Natural killer cell (primary cell): ENCODE results near the gene SLC4A1AP. TPM values are rescaled to one million over a fixed set of nuclear protein-coding genes. Genes with fewer than 3 reads are reported as not detected.
A peak's percentile ranks its signal among the peaks of the same experiment; 100 is the strongest.

Experiments
- ATAC-seq, 3 donors: fragments of 150-1000 bp in 2 of 3; fragments of 200-7000 bp in 1 of 3; cut with Tn5 transposase; 1 replicate in 1 of 3; 2 replicates in 2 of 3; pipeline ENCODE4 v1.10.0; 2021; ENCODE audit warnings: mild to moderate bottlenecking in 2 of 3, moderate library complexity in 2 of 3
- DNase-seq, 2 donors: peaks; one replicate each; pipeline versions ENCODE4 v3.0.0 to v3.0.0-alpha.2; 2013 to 2021; ENCODE audit warnings: mixed read lengths in 1 of 2
- H3K27ac ChIP-seq: one replicate; pipeline ENCODE4 v1.5.1; 2013; ENCODE audit warnings: mild to moderate bottlenecking, low read length
- H3K27me3 ChIP-seq: one replicate; pipeline ENCODE4 v1.6.1; 2013; ENCODE audit warnings: low read length; ENCODE audit not compliant: control insufficient read depth, insufficient read depth
- H3K36me3 ChIP-seq: one replicate; pipeline ENCODE4 v1.6.1; 2013; ENCODE audit warnings: low read length; ENCODE audit not compliant: control insufficient read depth, insufficient read depth
- H3K4me1 ChIP-seq: one replicate; pipeline ENCODE4 v1.6.1; 2013; ENCODE audit warnings: low read length; ENCODE audit not compliant: control insufficient read depth, insufficient read depth
- H3K4me3 ChIP-seq: one replicate; pipeline ENCODE4 v1.5.1; 2013; ENCODE audit warnings: low read length
- H3K9me3 ChIP-seq: one replicate; pipeline ENCODE4 v1.6.1; 2013; ENCODE audit warnings: low read length; ENCODE audit not compliant: control insufficient read depth, insufficient read depth
- H3K27ac Mint-ChIP-seq, 2 donors: one replicate each; pipeline ENCODE4 v1.8.0; 2022; ENCODE audit warnings: mild to moderate bottlenecking in 2 of 2, mixed read lengths in 2 of 2, moderate library complexity in 1 of 2
- H3K27me3 Mint-ChIP-seq, 2 donors: one replicate each; pipeline ENCODE4 v1.8.0; 2022; ENCODE audit warnings: low read depth in 2 of 2, mixed read lengths in 2 of 2
- H3K36me3 Mint-ChIP-seq: one replicate; pipeline ENCODE4 v1.8.0; 2022; ENCODE audit warnings: mixed read lengths
- H3K4me1 Mint-ChIP-seq, 2 donors: one replicate each; pipeline ENCODE4 v1.8.0; 2022; ENCODE audit warnings: mixed read lengths in 2 of 2
- H3K4me3 Mint-ChIP-seq: one replicate; pipeline ENCODE4 v1.8.0; 2022; ENCODE audit warnings: mild to moderate bottlenecking, moderate library complexity, mixed read lengths
- H3K9me3 Mint-ChIP-seq, 2 donors: one replicate each; pipeline ENCODE4 v1.8.0; 2022; ENCODE audit warnings: mixed read lengths in 2 of 2
- CTCF ChIP-seq: fragments of 200-600 bp; IDR thresholded peaks from one replicate; pipeline ENCODE4 v1.8.0; 2022; ENCODE audit warnings: antibody characterized with exemption
- WGBS: methylation state at CpG from one replicate; pipeline ENCODE4 v1.1.7; 2013; ENCODE audit warnings: missing lambda C conversion rate; ENCODE audit not compliant: insufficient coverage; 5-methylcytosine and 5-hydroxymethylcytosine counted together
- intact Hi-C: fragments of 100-400 bp; cut with micrococcal nuclease; formaldehyde crosslinking; loops from one replicate; pipeline ENCODE4 v1.14.2; 2022
- total RNA-seq, 4 donors: library from RNA; stranded (reverse); fragments of 120-200 nt in 1 of 4; gene quantifications; one replicate each; pipeline versions ENCODE4 v1.2.3 to v1.2.4, GENCODE V29; 2013 to 2022

Gene SLC4A1AP
- total RNA-seq, 3 donors from 2014 or later (not counting 1 experiment from before 2014, with no cell fraction given) = 22.0 to 26.0 (median 24.8) TPM

- Mint-ChIP-seq H3K27me3 (peaks cover 15% of the 10 kb centered on the region in 2 donors), H3K36me3 (no peaks in the 10 kb centered on the region), H3K4me3 (no peak overlapping the region), H3K27ac (no peak overlapping the region), H3K4me1 (peaks cover 10 to 16% of the 10 kb centered on the region in 2 donors), H3K9me3 (no peaks in the 10 kb centered on the region)
- TF ChIP-seq CTCF = no peak
- Histone ChIP-seq H3K27me3 (peaks cover 6% of the 10 kb centered on the region), H3K27ac (no peak overlapping the region), H3K9me3 (no peaks in the 10 kb centered on the region), H3K36me3 (no peaks in the 10 kb centered on the region), H3K4me3 (no peak overlapping the region), H3K4me1 (peaks cover 26% of the 10 kb centered on the region)
- peak in 2 of 3 donors; percentile 30 to 40 for ATAC-seq
- 55% methylated on average over 7 of the region's 7 CpGs for WGBS
- intact Hi-C loops = no loop called here
- no peak for DNase-seq
Observed at GRCh38 chr2:27720004-27720551, 56.4 kb downstream of the SLC4A1AP start.

GRCh38 chr2:27721335-27721734, 57.6 kb downstream of the SLC4A1AP start:
- Mint-ChIP-seq H3K27me3 (peaks cover 14 to 15% of the 10 kb centered on the region in 2 donors), H3K36me3 (no peaks in the 10 kb centered on the region), H3K27ac (no peak overlapping the region), H3K9me3 (no peaks in the 10 kb centered on the region), H3K4me3 (no peak overlapping the region), H3K4me1 (peaks cover 9 to 12% of the 10 kb centered on the region in 2 donors)
- intact Hi-C loops = no loop called here
- Histone ChIP-seq H3K4me3 (no peak overlapping the region), H3K9me3 (no peaks in the 10 kb centered on the region), H3K27me3 (peaks cover 4% of the 10 kb centered on the region), H3K4me1 (peaks cover 17% of the 10 kb centered on the region), H3K36me3 (no peaks in the 10 kb centered on the region), H3K27ac (no peak overlapping the region)
- TF ChIP-seq CTCF = no peak
- ATAC-seq (peak in 1 of 3 donors; percentile 34), DNase-seq (no peak)
- 52% methylated on average over 8 of the region's 8 CpGs for WGBS

- H3K27ac ChIP-seq = no peak overlapping the region
- H3K4me3 ChIP-seq = no peak overlapping the region
- Mint-ChIP-seq H3K27ac (no peak overlapping the region), H3K4me1 (peaks cover 2 to 5% of the 10 kb centered on the region in 2 donors), H3K36me3 (no peaks in the 10 kb centered on the region), H3K27me3 (peaks cover 8% of the 10 kb centered on the region in 2 donors), H3K4me3 (no peak overlapping the region), H3K9me3 (no peaks in the 10 kb centered on the region)
- no peak for DNase-seq
- H3K36me3 ChIP-seq = no peaks in the 10 kb centered on the region
- TF ChIP-seq CTCF = no peak
- H3K4me1 ChIP-seq = peaks cover 10% of the 10 kb centered on the region
- intact Hi-C loops = no loop called here
- 64% methylated on average over 2 of the region's 2 CpGs for WGBS
- peaks cover 2% of the 10 kb centered on the region for H3K27me3 ChIP-seq
- H3K9me3 ChIP-seq = no peaks in the 10 kb centered on the region
- no peak for ATAC-seq
Observed at GRCh38 chr2:27721884-27722485, 58.3 kb downstream of the SLC4A1AP start.
